IMR-90 (cell line): ENCODE measurements around the gene SIGLEC12. TPM values are rescaled to one million over a fixed set of nuclear protein-coding genes. Genes with fewer than 3 reads are reported as not detected.

Experiments used
- ATAC-seq: fragments of 200-7000 bp; cut with Tn5 transposase; 2 replicates; pipeline ENCODE4 v1.9.1; 2020; ENCODE audit warnings: low read depth, mild to moderate bottlenecking, moderate library complexity
- BruUV-seq: library from RNA; stranded (reverse); fragments of 400-500 nt; replicated peaks from 2 replicates; lab custom pipeline; 2021; lab: Mats Ljungman, UMichigan
- CTCF ChIA-PET: fragments of 300-600 bp; formaldehyde crosslinking; extraction: SDS; loops from one replicate; lab custom pipeline; 2021; ENCODE audit warnings: antibody characterized with exemption; lab: Yijun Ruan, JAX
- POLR2A ChIA-PET: fragments of 300-600 bp; sonication (Branson Sonifier 250); formaldehyde crosslinking; loops from one replicate; lab custom pipeline; 2022; ENCODE audit warnings: antibody characterized with exemption; ENCODE audit not compliant: unreplicated experiment; lab: Charles Lee
- DNase-seq: peaks from one replicate; pipeline ENCODE4 v3.0.0; 2013
- H2AFZ ChIP-seq: replicated peaks from 2 replicates; pipeline ENCODE3; 2013; ENCODE audit warnings: low read length, mild to moderate bottlenecking; ENCODE audit not compliant: poor library complexity
- H2AK5ac ChIP-seq: 2 replicates; pipeline ENCODE4 v1.6.1; 2013; ENCODE audit warnings: low read depth, low read length, inconsistent platforms
- H2AK9ac ChIP-seq: replicated peaks from 2 replicates; pipeline ENCODE3; 2013; ENCODE audit warnings: mild to moderate bottlenecking, low read depth, low read length, moderate library complexity; ENCODE audit not compliant: poor library complexity
- H2BK120ac ChIP-seq: 2 replicates; pipeline ENCODE4 v1.6.1; 2013; ENCODE audit warnings: low read depth, low read length, inconsistent platforms
- H2BK15ac ChIP-seq: 3 replicates; pipeline ENCODE4 v1.6.1; 2013; ENCODE audit warnings: low read depth, low read length, inconsistent platforms
- H2BK20ac ChIP-seq: 2 replicates; pipeline ENCODE4 v1.6.1; 2013; ENCODE audit warnings: low read depth, mild to moderate bottlenecking, inconsistent platforms, low read length, moderate library complexity
- H2BK5ac ChIP-seq: 2 replicates; pipeline ENCODE4 v1.6.1; 2013; ENCODE audit warnings: mild to moderate bottlenecking, low read depth, low read length, inconsistent platforms; ENCODE audit not compliant: poor library complexity, severe bottlenecking
- H3K14ac ChIP-seq: replicated peaks from 2 replicates; pipeline ENCODE4 v1.6.1; 2013; ENCODE audit warnings: low read depth, low read length, inconsistent platforms
- H3K18ac ChIP-seq: 2 replicates; pipeline ENCODE4 v1.6.1; 2013; ENCODE audit warnings: low read depth, low read length, control low read depth
- H3K23ac ChIP-seq: 2 replicates; pipeline ENCODE4 v1.6.1; 2013; ENCODE audit warnings: low read depth, low read length, inconsistent platforms
- H3K27ac ChIP-seq: 2 replicates; pipeline ENCODE4 v1.5.1; 2013; ENCODE audit warnings: mild to moderate bottlenecking, control low read depth, low read length; ENCODE audit not compliant: insufficient read depth
- H3K27me3 ChIP-seq: 2 replicates; pipeline ENCODE4 v1.6.1; 2013; ENCODE audit warnings: low read length; ENCODE audit not compliant: control insufficient read depth, insufficient read depth
- H3K36me3 ChIP-seq: 2 replicates; pipeline ENCODE4 v1.6.1; 2013; ENCODE audit warnings: low read length, mixed read lengths; ENCODE audit not compliant: control insufficient read depth, insufficient read depth
- H3K4ac ChIP-seq: 2 replicates; pipeline ENCODE4 v1.6.1; 2013; ENCODE audit warnings: low read depth, low read length, inconsistent platforms
- H3K4me1 ChIP-seq: 2 replicates; pipeline ENCODE4 v1.6.1; 2013; ENCODE audit warnings: low read length, mixed read lengths; ENCODE audit not compliant: control insufficient read depth, insufficient read depth
- H3K4me2 ChIP-seq: 2 replicates; pipeline ENCODE4 v1.6.1; 2013; ENCODE audit warnings: low read depth, mild to moderate bottlenecking, control low read depth, low read length, moderate library complexity
- H3K4me3 ChIP-seq: 2 replicates; pipeline ENCODE4 v1.5.1; 2013; ENCODE audit warnings: low read depth, mild to moderate bottlenecking, control low read depth, low read length, moderate library complexity; ENCODE audit not compliant: insufficient read depth
- H3K56ac ChIP-seq: 2 replicates; pipeline ENCODE4 v1.6.1; 2013; ENCODE audit warnings: low read length, inconsistent platforms; ENCODE audit not compliant: insufficient read depth; ENCODE audit errors: extremely low read depth
- H3K79me1 ChIP-seq, 2 experiments: 2 replicates each; pipeline ENCODE4 v1.6.1; 2013; ENCODE audit warnings: low read length in 2 of 2, inconsistent platforms in 1 of 2, low read depth in 1 of 2
- H3K9ac ChIP-seq: 2 replicates; pipeline ENCODE4 v1.6.1; 2013; ENCODE audit warnings: low read depth, low read length, control low read depth
- H3K9me1 ChIP-seq: 2 replicates; pipeline ENCODE4 v1.6.1; 2013; ENCODE audit warnings: low read length, inconsistent platforms; ENCODE audit not compliant: insufficient read depth
- H3K9me3 ChIP-seq: 2 replicates; pipeline ENCODE4 v1.6.1; 2013; ENCODE audit warnings: low read length; ENCODE audit not compliant: control insufficient read depth, insufficient read depth
- H4K20me1 ChIP-seq: 2 replicates; pipeline ENCODE4 v1.6.1; 2013; ENCODE audit warnings: low read length, inconsistent platforms; ENCODE audit not compliant: insufficient read depth
- H4K5ac ChIP-seq: 2 replicates; pipeline ENCODE4 v1.6.1; 2013; ENCODE audit warnings: mild to moderate bottlenecking, low read depth, low read length, control low read depth
- H4K8ac ChIP-seq, 2 experiments: 2 replicates each; pipeline ENCODE4 v1.6.1; 2013; ENCODE audit warnings: low read depth in 2 of 2, low read length in 2 of 2, control low read depth in 1 of 2, inconsistent platforms in 1 of 2
- H4K91ac ChIP-seq: 2 replicates; pipeline ENCODE4 v1.6.1; 2013; ENCODE audit warnings: low read depth, low read length, inconsistent platforms; ENCODE audit not compliant: insufficient read depth
- CHD1 ChIP-seq: IDR thresholded peaks from 2 replicates; pipeline ENCODE4 v1.6.1; 2012; ENCODE audit warnings: low read depth, low read length, improper control_type of control experiment
- NFE2L2 ChIP-seq: fragments of 150-350 bp; IDR thresholded peaks from 2 replicates; pipeline ENCODE4 v1.6.1; 2016; ENCODE audit warnings: low read depth, mild to moderate bottlenecking, low read length
- POLR2A ChIP-seq: IDR thresholded peaks from 2 replicates; pipeline ENCODE4 v1.6.1; 2012; ENCODE audit warnings: mild to moderate bottlenecking, low read depth, low read length
- RAD21 ChIP-seq: IDR thresholded peaks from 2 replicates; pipeline ENCODE4 v1.6.1; 2012; ENCODE audit warnings: low read length, improper control_type of control experiment
- RFX5 ChIP-seq: IDR thresholded peaks from 2 replicates; pipeline ENCODE4 v1.8.0; 2012; ENCODE audit warnings: low read depth, mild to moderate bottlenecking, low read length, moderate library complexity
- WGBS, 2 experiments: methylation state at CpG; one replicate each; pipeline versions ENCODE4 v1.1.5 to v1.1.7; 2013; ENCODE audit warnings: missing lambda C conversion rate in 2 of 2; ENCODE audit not compliant: insufficient read length in 1 of 2; ENCODE audit errors: extremely low coverage in 2 of 2; 5-methylcytosine and 5-hydroxymethylcytosine counted together
- dilution Hi-C: fragments of 300-500 bp; cut with HindIII; formaldehyde crosslinking; loops from one replicate; pipeline ENCODE4 v1.14.3; 2018; ENCODE audit warnings: low sequenced_read_pairs; ENCODE audit not compliant: unreplicated experiment
- in situ Hi-C: fragments of 300-500 bp; cut with MboI; formaldehyde crosslinking; loops from 3 replicates; pipeline ENCODE4 v1.14.3; 2019; ENCODE audit warnings: low sequenced_read_pairs, inconsistent platforms, mixed read lengths
- intact Hi-C: fragments of 100-400 bp; cut with micrococcal nuclease; formaldehyde crosslinking; loops from 2 replicates; pipeline ENCODE4 v1.10.0; 2022
- polyA plus RNA-seq, 3 experiments: library from polyadenylated mRNA; depleted of rRNA; stranded (reverse); fragments of >200 nt; gene quantifications; 2 replicates each; pipeline ENCODE4 v1.2.3, GENCODE V29; 2012; ENCODE audit warnings: low replicate concordance in 1 of 3
- total RNA-seq: library from RNA; depleted of rRNA; stranded (reverse); fragments of >200 nt; gene quantifications from 2 replicates; pipeline ENCODE4 v1.2.3, GENCODE V29; 2012
- TF ChIP-seq, protein P1 (sequence below): fragments of 150-350 bp; IDR thresholded peaks from 2 replicates; pipeline ENCODE4 v1.6.1; 2016; ENCODE audit warnings: low read depth, mild to moderate bottlenecking, low read length, moderate library complexity, borderline replicate concordance

Gene SIGLEC12
- total and polyA plus RNA-seq, 2 of the 4 experiments (the other 2 are of a cell fraction) = not detected

DNA sequence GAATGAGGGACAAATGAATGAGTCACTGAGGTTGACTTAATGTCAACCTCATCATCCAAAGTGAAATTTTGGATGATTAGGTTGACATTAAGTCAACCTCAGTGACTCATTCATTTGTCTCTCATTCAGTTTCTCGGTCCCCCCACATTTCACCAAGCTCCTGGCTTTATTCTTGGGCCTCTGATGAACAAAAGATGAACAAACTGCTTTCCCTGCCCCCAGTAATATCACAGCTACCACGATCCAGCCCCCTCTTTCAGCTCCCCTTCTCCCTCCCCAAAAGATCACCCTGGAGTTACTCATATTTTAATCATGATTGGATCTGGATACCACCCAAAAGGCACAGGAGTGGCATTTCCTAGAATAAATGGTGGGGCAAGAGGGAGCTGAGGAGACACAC lies 12.5 kb downstream of the SIGLEC12 start:
- Histone ChIP-seq H2AK9ac (no peak overlapping the region), H3K56ac (no peak overlapping the region), H3K18ac (no peak overlapping the region), H3K79me1 (no peaks in the 10 kb centered on the region), H3K23ac (no peak overlapping the region), H2BK5ac (no peak overlapping the region), H3K27ac (no peak overlapping the region), H4K8ac (no peak overlapping the region), H3K9me3 (peaks cover 9% of the 10 kb centered on the region), H4K91ac (no peak overlapping the region), H2BK15ac (no peak overlapping the region), H3K4me1 (no peaks in the 10 kb centered on the region), H2AK5ac (no peak overlapping the region), H4K5ac (no peak overlapping the region), H3K4me2 (no peak overlapping the region), H2AFZ (no peak overlapping the region), H2BK120ac (no peak overlapping the region), H3K27me3 (no peaks in the 10 kb centered on the region), H3K9ac (no peak overlapping the region), H4K20me1 (no peaks in the 10 kb centered on the region), H3K9me1 (no peaks in the 10 kb centered on the region), H3K36me3 (no peaks in the 10 kb centered on the region), H3K14ac (no peak overlapping the region), H3K4ac (no peak overlapping the region), H3K4me3 (no peak overlapping the region), H2BK20ac (no peak overlapping the region)
- intact Hi-C loops (no loop called here), dilution Hi-C loops (no loop called here), in situ Hi-C loops (no loop called here)
- CTCF ChIA-PET = no interaction called here
- 17% methylated on average over 1 of the region's 2 CpGs; no CpG with 5 or more reads in 1 of the 2 experiments for WGBS, 2 experiments
- POLR2A ChIA-PET = no interaction called here
- no peak for DNase-seq
- TF ChIP-seq, protein P1, sequence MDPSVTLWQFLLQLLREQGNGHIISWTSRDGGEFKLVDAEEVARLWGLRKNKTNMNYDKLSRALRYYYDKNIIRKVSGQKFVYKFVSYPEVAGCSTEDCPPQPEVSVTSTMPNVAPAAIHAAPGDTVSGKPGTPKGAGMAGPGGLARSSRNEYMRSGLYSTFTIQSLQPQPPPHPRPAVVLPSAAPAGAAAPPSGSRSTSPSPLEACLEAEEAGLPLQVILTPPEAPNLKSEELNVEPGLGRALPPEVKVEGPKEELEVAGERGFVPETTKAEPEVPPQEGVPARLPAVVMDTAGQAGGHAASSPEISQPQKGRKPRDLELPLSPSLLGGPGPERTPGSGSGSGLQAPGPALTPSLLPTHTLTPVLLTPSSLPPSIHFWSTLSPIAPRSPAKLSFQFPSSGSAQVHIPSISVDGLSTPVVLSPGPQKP = no peak
- TF ChIP-seq RFX5 (no peak), NFE2L2 (no peak), CHD1 (no peak), POLR2A (no peak), RAD21 (no peak)
- ATAC-seq = no peak
- no TSS peak for BruUV-seq
